ENCODE data around the gene TRAPPC8. TPM values are rescaled to one million over a fixed set of nuclear protein-coding genes. Genes with fewer than 3 reads are reported as not detected.

TRAPPC8 gene
- total RNA-seq, 1 experiment from 2014 or later = 30.4 TPM

GRCh38 chr18:31978616-31979015, 35.7 kb upstream of the TRAPPC8 start:
- no peaks in the 10 kb centered on the region for H4K20me1 ChIP-seq (ENCODE audit: insufficient read depth)
- H3K9ac ChIP-seq (ENCODE audit: low read length) = no peak overlapping the region
- H3K4me3 ChIP-seq (replicated peaks in 1 of 2; ENCODE audit: low read depth in 1 of 2, low read length in 2 of 2) = no peak overlapping the region
- H3K4me1 ChIP-seq (ENCODE audit: control insufficient read depth in 1 of 2, insufficient read depth in 2 of 2, low read length in 2 of 2) = no peaks in the 10 kb centered on the region
- ChIA-PET CTCF (no interaction called here), RAD21 (ENCODE audit: low non-redundant PET in 1 of 2, low total read pairs in 2 of 2, uncharacterized antibody in 2 of 2, unreplicated experiment in 2 of 2) (no interaction called here), POLR2A (no interaction called here)
- no peak for ATAC-seq
- H2AFZ ChIP-seq (ENCODE audit: low read depth, low read length, poor library complexity, severe bottlenecking) = no peak overlapping the region
- DNase-seq (ENCODE audit: low read depth, low spot score) = no peak
- no peaks in the 10 kb centered on the region for H3K36me3 ChIP-seq (ENCODE audit: control insufficient read depth in 1 of 2, insufficient read depth in 2 of 2, low read length in 2 of 2)
- H3K27me3 ChIP-seq (ENCODE audit: insufficient read depth, low read length) = no peaks in the 10 kb centered on the region
- H3K9me2 ChIP-seq (ENCODE audit: insufficient read depth) = no peaks in the 10 kb centered on the region
- no TSS peak for BruUV-seq (replicated peaks)
- intact Hi-C loops (cut with micrococcal nuclease) = no loop called here
- H3K9me3 ChIP-seq (ENCODE audit: control insufficient read depth in 1 of 2, insufficient read depth in 1 of 2, low read depth in 1 of 2, low read length in 2 of 2) = peaks cover 5 to 31% of the 10 kb centered on the region in 2 experiments; a peak in 2 of 4 replicates
- no peaks in the 10 kb centered on the region for H3K79me2 ChIP-seq (ENCODE audit: insufficient read depth, low read length)
- H3K27ac ChIP-seq (ENCODE audit: low read depth, low read length) = no peak overlapping the region
- H3K4me2 ChIP-seq (ENCODE audit: low read length) = no peak overlapping the region
- TF ChIP-seq CTCF (IDR thresholded peaks at IDR 0.05 in 2 of 3, conservative IDR thresholded peaks at IDR 0.05 in 1 of 3; ENCODE audit: borderline replicate concordance in 1 of 3, insufficient read depth in 1 of 3, low read depth in 2 of 3, low read length in 2 of 3) (no peak), CBX3 (IDR thresholded peaks at IDR 0.05; ENCODE audit: low read depth) (peak; percentile 64; the same call in 1 of the 2 replicates)

- H3K4me2 ChIP-seq (ENCODE audit: low read length) = no peak overlapping the region
These were observed 34.4 kb upstream of the TRAPPC8 start for GRCh38 chr18:31977270-31977872.

More at GRCh38 chr18:31977270-31977872, 34.4 kb upstream of the TRAPPC8 start:
- ATAC-seq (peak; percentile 70; the same call in 1 of the 2 replicates), DNase-seq (ENCODE audit: low read depth, low spot score) (peak; percentile 54)
- intact Hi-C loops (cut with micrococcal nuclease) = loop anchor here (2.0 kb wide), 1 partner anchor 21 kb away; no protein-coding TSS in a partner anchor
- no peaks in the 10 kb centered on the region for H3K79me2 ChIP-seq (ENCODE audit: insufficient read depth, low read length)
- no peaks in the 10 kb centered on the region for H3K27me3 ChIP-seq (ENCODE audit: insufficient read depth, low read length)
- H3K9me3 ChIP-seq (ENCODE audit: control insufficient read depth in 1 of 2, insufficient read depth in 1 of 2, low read depth in 1 of 2, low read length in 2 of 2) = peaks cover 5 to 33% of the 10 kb centered on the region in 2 experiments; a peak in 2 of 4 replicates
- H3K9ac ChIP-seq (ENCODE audit: low read length) = no peak overlapping the region
- H3K9me2 ChIP-seq (ENCODE audit: insufficient read depth) = no peaks in the 10 kb centered on the region
- ChIA-PET POLR2A (no interaction called here), RAD21 (ENCODE audit: low non-redundant PET in 1 of 2, low total read pairs in 2 of 2, uncharacterized antibody in 2 of 2, unreplicated experiment in 2 of 2) (interaction anchor here in 1 of 2 experiments (0.7 kb wide), 1 partner anchor 226 kb away, joined by 3 read pairs; no protein-coding TSS in a partner anchor), CTCF (interaction anchor here (1.2 to 1.7 kb wide), 3 partner anchors 35 to 421 kb away, joined by 4 to 6 read pairs (median 6); partner anchors contain the start of gene TRAPPC8)
- no peaks in the 10 kb centered on the region for H3K4me1 ChIP-seq (ENCODE audit: control insufficient read depth in 1 of 2, insufficient read depth in 2 of 2, low read length in 2 of 2)
- no peaks in the 10 kb centered on the region for H3K36me3 ChIP-seq (ENCODE audit: control insufficient read depth in 1 of 2, insufficient read depth in 2 of 2, low read length in 2 of 2)
- no TSS peak for BruUV-seq (replicated peaks)
- no peak overlapping the region for H2AFZ ChIP-seq (ENCODE audit: low read depth, low read length, poor library complexity, severe bottlenecking)
- no peak overlapping the region for H3K27ac ChIP-seq (ENCODE audit: low read depth, low read length)
- H3K4me3 ChIP-seq (replicated peaks in 1 of 2; ENCODE audit: low read depth in 1 of 2, low read length in 2 of 2) = no peak overlapping the region
- H4K20me1 ChIP-seq (ENCODE audit: insufficient read depth) = no peaks in the 10 kb centered on the region
- TF ChIP-seq CBX3 (IDR thresholded peaks at IDR 0.05; ENCODE audit: low read depth) = 0 out of 2 replicates have a peak, but pooled peaks have one; percentile 13
- TF ChIP-seq RAD21 (IDR thresholded peaks at IDR 0.05; ENCODE audit: low read depth) = peak; percentile 69
- no peak for TF ChIP-seq ELF1 (IDR thresholded peaks at IDR 0.05; ENCODE audit: borderline replicate concordance, low read depth)
- TF ChIP-seq CTCF (IDR thresholded peaks at IDR 0.05 in 2 of 3, conservative IDR thresholded peaks at IDR 0.05 in 1 of 3; ENCODE audit: borderline replicate concordance in 1 of 3, insufficient read depth in 1 of 3, low read depth in 2 of 3, low read length in 2 of 3) = peak; percentile 43 to 68 (median 57); a peak in 5 of 6 replicates
